Nephron (organoid): ENCODE measurements around the gene MAP7.

Experiments
- H3K27ac Mint-ChIP-seq, 3 experiments: 2 replicates each; pipeline ENCODE4 v1.8.0; 2020; ENCODE audit warnings: mixed read lengths in 3 of 3, mild to moderate bottlenecking in 2 of 3, moderate library complexity in 1 of 3
- H3K27me3 Mint-ChIP-seq: 2 replicates; pipeline ENCODE4 v1.8.0; 2021; ENCODE audit warnings: low read depth, mild to moderate bottlenecking, moderate library complexity, mixed read lengths
- H3K36me3 Mint-ChIP-seq: 2 replicates; pipeline ENCODE4 v1.8.0; 2020; ENCODE audit warnings: low read depth, mixed read lengths
- H3K4me1 Mint-ChIP-seq: 2 replicates; pipeline ENCODE4 v1.8.0; 2020; ENCODE audit warnings: mixed read lengths
- H3K4me3 Mint-ChIP-seq, 3 experiments: 2 replicates each; pipeline ENCODE4 v1.8.0; 2020; ENCODE audit warnings: mild to moderate bottlenecking in 3 of 3, mixed read lengths in 3 of 3, moderate library complexity in 2 of 3
- H3K9me3 Mint-ChIP-seq: 2 replicates; pipeline ENCODE4 v1.8.0; 2020; ENCODE audit warnings: mixed read lengths
- CTCF ChIP-seq, 3 experiments: fragments of 200-600 bp; sonication (generic); IDR thresholded peaks; one replicate each; pipeline ENCODE4 v1.5.0; 2021; ENCODE audit warnings: antibody characterized with exemption in 3 of 3; ENCODE audit not compliant: unreplicated experiment in 3 of 3

MAP7 gene

DNA sequence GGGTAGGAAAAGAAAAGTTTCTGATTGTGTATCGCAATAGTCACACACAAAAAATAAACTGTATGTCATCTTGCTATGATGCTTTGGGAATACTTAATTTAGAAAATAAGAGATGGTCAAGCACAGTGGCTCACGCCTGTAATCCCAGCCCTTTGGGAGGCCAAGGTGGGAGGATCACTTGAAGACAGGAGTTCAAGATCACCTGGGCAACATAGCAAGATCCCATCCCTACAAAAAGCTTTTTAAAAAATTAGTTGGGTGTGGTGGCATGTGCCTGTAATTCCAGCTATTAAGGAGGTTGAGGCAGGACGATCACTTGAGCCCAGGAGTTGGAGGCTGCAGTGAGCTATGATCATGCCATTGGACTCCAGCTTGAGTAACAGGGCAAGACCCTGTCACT, 27.6 kb downstream of the MAP7 start:
- no peak overlapping the region for H3K4me3 Mint-ChIP-seq
- H3K36me3 Mint-ChIP-seq = no peaks in the 10 kb centered on the region

GRCh38 chr6:136521911-136522310, 28.3 kb downstream of the MAP7 start:
- no peaks in the 10 kb centered on the region for H3K36me3 Mint-ChIP-seq
- TF ChIP-seq CTCF (IDR thresholded peaks at IDR 0.05; ENCODE audit: unreplicated experiment in 3 of 3) = no peak
- peaks cover 10% of the 10 kb centered on the region for H3K4me1 Mint-ChIP-seq
- no peak overlapping the region for H3K27ac Mint-ChIP-seq
- H3K27me3 Mint-ChIP-seq = peaks cover 11% of the 10 kb centered on the region
- no peaks in the 10 kb centered on the region for H3K9me3 Mint-ChIP-seq
- no peak overlapping the region for H3K4me3 Mint-ChIP-seq

More for the DNA sequence above, 27.6 kb downstream of the MAP7 start:
- peaks cover 18% of the 10 kb centered on the region for H3K4me1 Mint-ChIP-seq
- no peaks in the 10 kb centered on the region for H3K9me3 Mint-ChIP-seq
- H3K27ac Mint-ChIP-seq = no peak overlapping the region
- H3K27me3 Mint-ChIP-seq = peaks cover 11% of the 10 kb centered on the region
- no peak for TF ChIP-seq CTCF (IDR thresholded peaks at IDR 0.05; ENCODE audit: unreplicated experiment in 3 of 3)

DNA sequence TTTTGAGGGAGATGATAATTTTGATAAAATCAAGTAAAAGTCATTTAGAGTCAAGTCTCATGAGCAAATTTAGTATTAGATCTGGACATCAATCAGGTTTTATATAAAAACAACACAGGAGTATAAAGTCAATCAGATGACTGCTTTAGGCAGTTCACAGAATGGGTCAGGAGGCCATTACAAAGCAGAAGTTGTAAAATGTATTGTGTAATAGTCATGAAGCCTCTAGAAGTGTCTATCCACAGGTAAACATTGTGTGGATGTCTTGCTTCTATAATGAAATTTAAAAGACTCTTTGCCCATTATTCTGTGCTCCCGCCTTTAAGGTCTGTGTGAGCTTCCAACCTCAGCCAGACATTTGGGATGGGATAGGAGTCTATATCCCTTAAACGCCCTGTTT, 28.8 kb downstream of the MAP7 start:
- Mint-ChIP-seq H3K27ac (no peak overlapping the region), H3K4me3 (no peak overlapping the region), H3K36me3 (no peaks in the 10 kb centered on the region), H3K4me1 (peaks cover 6% of the 10 kb centered on the region), H3K9me3 (no peaks in the 10 kb centered on the region), H3K27me3 (peaks cover 11% of the 10 kb centered on the region)
- TF ChIP-seq CTCF (IDR thresholded peaks at IDR 0.05; ENCODE audit: unreplicated experiment in 3 of 3) = no peak

- Mint-ChIP-seq H3K27ac (no peak overlapping the region), H3K27me3 (peaks cover 6% of the 10 kb centered on the region), H3K4me1 (peaks cover under 1% of the 10 kb centered on the region), H3K4me3 (no peak overlapping the region), H3K9me3 (no peaks in the 10 kb centered on the region), H3K36me3 (no peaks in the 10 kb centered on the region)
- TF ChIP-seq CTCF (IDR thresholded peaks at IDR 0.05; ENCODE audit: unreplicated experiment in 3 of 3) = no peak
Observed at GRCh38 chr6:136520517-136520916, 29.7 kb downstream of the MAP7 start.

DNA sequence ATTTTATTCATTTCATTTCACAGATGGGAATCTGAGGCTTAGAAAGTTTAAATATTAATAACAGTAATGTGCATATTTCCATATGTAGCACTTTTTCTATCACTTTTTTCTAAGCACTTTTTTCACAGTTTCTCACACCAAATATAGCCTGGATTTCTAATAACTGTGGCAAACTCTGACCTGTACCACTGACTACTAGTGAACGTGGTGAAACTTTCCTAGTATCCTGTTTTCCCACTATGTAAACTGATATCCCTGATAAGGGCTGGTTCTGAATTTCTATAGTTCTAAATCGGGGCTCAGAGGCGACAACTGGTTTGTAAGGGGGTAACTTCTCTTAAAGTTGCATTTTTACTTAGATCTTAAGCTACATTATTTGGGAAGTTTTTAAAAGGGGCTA, 32.6 kb downstream of the MAP7 start:
- no peaks in the 10 kb centered on the region for H3K36me3 Mint-ChIP-seq
- peaks cover 6% of the 10 kb centered on the region for H3K27me3 Mint-ChIP-seq
- peaks cover 5% of the 10 kb centered on the region for H3K4me1 Mint-ChIP-seq
- no peak overlapping the region for H3K4me3 Mint-ChIP-seq
- no peak for TF ChIP-seq CTCF (IDR thresholded peaks at IDR 0.05; ENCODE audit: unreplicated experiment in 3 of 3)
- no peak overlapping the region for H3K27ac Mint-ChIP-seq
- no peaks in the 10 kb centered on the region for H3K9me3 Mint-ChIP-seq

DNA sequence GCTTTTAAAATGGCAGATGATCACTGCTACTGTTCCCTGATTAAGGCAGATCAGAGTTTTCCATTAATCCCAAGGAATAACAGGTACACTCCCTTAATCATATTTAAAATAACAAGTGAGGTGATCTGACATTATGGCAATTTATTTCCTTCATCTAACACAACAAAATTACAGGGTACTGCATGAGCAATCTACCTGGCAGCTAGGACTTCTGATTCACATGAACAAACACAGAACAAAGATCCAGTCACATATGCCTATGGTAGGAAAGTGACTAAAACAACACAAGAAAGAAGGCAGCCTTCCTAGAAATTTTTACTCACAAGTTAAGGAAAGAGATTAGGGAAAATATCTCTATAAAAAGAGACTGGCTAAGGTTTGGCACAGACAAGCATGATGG, 33.2 kb downstream of the MAP7 start:
- no peaks in the 10 kb centered on the region for H3K9me3 Mint-ChIP-seq
- H3K36me3 Mint-ChIP-seq = no peaks in the 10 kb centered on the region
- H3K4me1 Mint-ChIP-seq = peaks cover 5% of the 10 kb centered on the region
- peaks cover 6% of the 10 kb centered on the region for H3K27me3 Mint-ChIP-seq
- TF ChIP-seq CTCF (IDR thresholded peaks at IDR 0.05; ENCODE audit: unreplicated experiment in 3 of 3) = no peak
- peak overlapping the region in 2 of 3 experiments; percentile 18 to 52 for H3K27ac Mint-ChIP-seq
- no peak overlapping the region for H3K4me3 Mint-ChIP-seq
